Osteoblast (primary cell): ENCODE measurements around the gene IL32. TPM values are rescaled to one million over a fixed set of nuclear protein-coding genes. Genes with fewer than 3 reads are reported as not detected.

Source experiments
- DNase-seq: peaks from one replicate; pipeline ENCODE4 v3.0.0; 2011; ENCODE audit warnings: low spot score, mixed read lengths; ENCODE audit not compliant: insufficient read length; ENCODE audit errors: missing footprints
- H2AFZ ChIP-seq: 2 replicates; pipeline ENCODE4 v1.6.0; 2011; ENCODE audit warnings: mild to moderate bottlenecking, low read length
- H3K27ac ChIP-seq: 2 replicates; pipeline ENCODE4 v1.5.1; 2011; ENCODE audit warnings: mild to moderate bottlenecking, low read depth, low read length, moderate library complexity
- H3K27me3 ChIP-seq: 2 replicates; pipeline ENCODE4 v1.6.0; 2012; ENCODE audit warnings: mild to moderate bottlenecking, control low read depth, inconsistent platforms, low read length, moderate library complexity; ENCODE audit not compliant: insufficient read depth
- H3K36me3 ChIP-seq: 2 replicates; pipeline ENCODE4 v1.5.1; 2011; ENCODE audit warnings: mild to moderate bottlenecking, low read length, control low read depth, moderate library complexity; ENCODE audit not compliant: insufficient read depth
- H3K4me1 ChIP-seq: 2 replicates; pipeline ENCODE4 v1.5.1; 2011; ENCODE audit warnings: mild to moderate bottlenecking, low read length, control low read depth, moderate library complexity; ENCODE audit not compliant: insufficient read depth
- H3K4me2 ChIP-seq: 2 replicates; pipeline ENCODE4 v1.6.0; 2011; ENCODE audit warnings: mild to moderate bottlenecking, low read length; ENCODE audit not compliant: insufficient read depth
- H3K4me3 ChIP-seq: fragments of 200-600 bp; sonication (generic); 3 replicates; pipeline ENCODE4 v1.5.1; 2012; ENCODE audit warnings: mild to moderate bottlenecking, low read length, inconsistent platforms; ENCODE audit not compliant: insufficient read depth
- H3K79me2 ChIP-seq: 2 replicates; pipeline ENCODE4 v1.6.0; 2012; ENCODE audit warnings: mild to moderate bottlenecking, low read length, control low read depth, inconsistent platforms; ENCODE audit not compliant: insufficient read depth
- H3K9me3 ChIP-seq: 2 replicates; pipeline ENCODE4 v1.5.1; 2011; ENCODE audit warnings: low read depth, low read length, control low read depth
- H4K20me1 ChIP-seq: 2 replicates; pipeline ENCODE4 v1.6.0; 2012; ENCODE audit warnings: mild to moderate bottlenecking, low read length, control low read depth; ENCODE audit not compliant: insufficient read depth
- total RNA-seq: library from RNA; depleted of rRNA; stranded (reverse); fragments of >200 nt; gene quantifications from 2 replicates; pipeline ENCODE4 v1.2.3, GENCODE V29; 2012
- TF ChIP-seq, protein P1 (sequence below): IDR thresholded peaks from 2 replicates; pipeline ENCODE4 v1.5.1; 2011; ENCODE audit warnings: mild to moderate bottlenecking, low read depth, low read length, moderate library complexity; ENCODE audit errors: extremely low read depth

The IL32 gene
- total RNA-seq, 1 donor = 0.72 TPM

DNA sequence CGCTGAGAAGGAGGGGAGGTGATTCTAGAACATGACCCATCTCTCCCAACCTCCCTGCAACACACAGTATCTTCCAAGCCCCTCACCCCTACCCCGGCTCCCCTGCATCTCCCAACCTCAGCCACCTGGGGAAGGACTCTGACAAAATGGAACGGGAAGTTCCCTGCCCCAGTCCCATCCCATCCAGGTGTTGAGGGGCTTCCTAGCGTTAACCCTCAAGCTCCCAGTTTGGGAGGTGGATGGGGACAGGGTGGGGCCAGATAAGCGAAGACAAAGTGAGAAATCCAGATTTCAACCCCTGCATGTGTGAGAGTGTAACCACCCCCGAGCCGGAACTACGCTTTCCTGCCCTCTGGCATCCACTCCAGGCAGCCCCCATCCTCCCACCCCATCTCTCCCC, 31.8 kb downstream of the IL32 start:
- H3K4me2 ChIP-seq = no peak overlapping the region
- H3K79me2 ChIP-seq = no peaks in the 10 kb centered on the region
- H3K36me3 ChIP-seq = no peaks in the 10 kb centered on the region
- TF ChIP-seq, protein P1, sequence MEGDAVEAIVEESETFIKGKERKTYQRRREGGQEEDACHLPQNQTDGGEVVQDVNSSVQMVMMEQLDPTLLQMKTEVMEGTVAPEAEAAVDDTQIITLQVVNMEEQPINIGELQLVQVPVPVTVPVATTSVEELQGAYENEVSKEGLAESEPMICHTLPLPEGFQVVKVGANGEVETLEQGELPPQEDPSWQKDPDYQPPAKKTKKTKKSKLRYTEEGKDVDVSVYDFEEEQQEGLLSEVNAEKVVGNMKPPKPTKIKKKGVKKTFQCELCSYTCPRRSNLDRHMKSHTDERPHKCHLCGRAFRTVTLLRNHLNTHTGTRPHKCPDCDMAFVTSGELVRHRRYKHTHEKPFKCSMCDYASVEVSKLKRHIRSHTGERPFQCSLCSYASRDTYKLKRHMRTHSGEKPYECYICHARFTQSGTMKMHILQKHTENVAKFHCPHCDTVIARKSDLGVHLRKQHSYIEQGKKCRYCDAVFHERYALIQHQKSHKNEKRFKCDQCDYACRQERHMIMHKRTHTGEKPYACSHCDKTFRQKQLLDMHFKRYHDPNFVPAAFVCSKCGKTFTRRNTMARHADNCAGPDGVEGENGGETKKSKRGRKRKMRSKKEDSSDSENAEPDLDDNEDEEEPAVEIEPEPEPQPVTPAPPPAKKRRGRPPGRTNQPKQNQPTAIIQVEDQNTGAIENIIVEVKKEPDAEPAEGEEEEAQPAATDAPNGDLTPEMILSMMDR = no peak
- H2AFZ ChIP-seq = no peak overlapping the region
- no peak overlapping the region for H3K27ac ChIP-seq
- DNase-seq = no peak
- H4K20me1 ChIP-seq = no peaks in the 10 kb centered on the region
- H3K27me3 ChIP-seq = peaks cover 13% of the 10 kb centered on the region
- H3K4me1 ChIP-seq = peaks cover 6% of the 10 kb centered on the region
- no peak overlapping the region for H3K4me3 ChIP-seq
- no peaks in the 10 kb centered on the region for H3K9me3 ChIP-seq

DNA sequence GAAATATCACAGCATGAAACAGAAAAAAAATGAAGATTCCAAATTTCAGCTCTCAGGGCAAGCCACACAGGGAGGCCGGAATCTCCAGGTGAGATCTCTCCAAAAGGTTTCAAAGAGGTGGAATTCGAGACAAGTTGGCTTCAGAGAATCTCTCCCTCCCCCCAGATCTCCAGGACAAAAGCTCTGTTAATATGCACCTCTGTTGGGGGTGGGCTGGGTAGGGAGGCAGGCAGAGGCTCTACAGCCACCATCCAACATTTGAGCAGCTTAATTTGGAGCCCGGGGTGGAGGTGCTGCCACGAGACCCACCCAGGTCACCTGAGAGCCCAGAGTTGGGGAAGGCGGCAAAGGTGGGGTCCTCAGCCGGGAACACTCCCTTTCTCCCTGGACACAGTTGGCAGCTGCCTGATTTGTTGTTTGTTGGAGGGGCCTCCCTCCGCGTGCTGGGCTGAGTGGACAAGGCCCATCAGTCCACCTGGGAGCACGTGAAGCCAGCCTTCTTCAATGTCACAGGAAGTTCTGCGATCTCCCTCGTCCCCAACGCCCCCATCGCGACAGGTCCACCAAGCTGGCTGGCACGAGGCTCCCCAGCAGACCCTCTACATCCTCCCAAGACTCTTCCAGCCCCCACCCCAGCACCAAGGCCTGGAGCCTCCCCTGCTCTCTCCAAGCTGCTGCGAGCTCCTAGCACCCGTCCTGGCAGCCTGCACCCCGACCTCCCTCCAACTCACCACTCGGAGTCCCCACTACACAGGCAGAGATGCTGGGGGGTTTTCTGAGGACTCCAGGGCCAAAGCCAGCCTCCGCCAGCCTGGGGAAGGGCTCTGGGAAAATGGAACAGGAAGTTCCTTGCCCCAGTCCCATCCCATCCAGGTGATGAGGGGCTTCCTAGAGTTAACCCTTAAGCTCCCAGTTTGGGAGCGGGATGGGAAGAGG, 33.3 kb downstream of the IL32 start, which contains the start of gene ZSCAN10:
TSS of gene ZSCAN10 (minus strand) at position 836 of the 936 bp plus-strand sequence. CDS start 6,357 bp downstream, outside the sequence.
- Histone ChIP-seq H2AFZ (peak within 1 kb of the TSS; percentile 60), H3K27ac (no peak within 1 kb of the TSS), H3K4me2 (peak within 1 kb of the TSS; percentile 74)

DNA sequence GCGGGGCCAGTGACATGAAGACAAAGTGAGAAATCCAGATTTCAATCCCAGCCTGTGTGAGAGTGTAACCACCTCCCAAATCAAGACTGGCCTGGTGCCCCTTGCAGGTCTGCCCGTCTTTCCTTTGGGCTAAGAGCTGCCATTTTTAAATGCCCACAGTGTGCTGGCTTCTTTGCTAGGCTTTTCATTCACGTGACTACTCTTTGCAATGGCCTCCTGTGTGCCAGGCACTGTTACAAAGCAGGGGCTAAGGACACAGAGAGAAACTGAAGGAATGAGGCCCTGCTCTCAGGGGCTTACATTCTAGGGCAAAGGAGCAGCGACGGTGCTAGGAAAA, 33.9 kb downstream of the IL32 start:
- H3K27me3 ChIP-seq = peaks cover 13% of the 10 kb centered on the region
- H3K79me2 ChIP-seq = no peaks in the 10 kb centered on the region
- DNase-seq = no peak
- no peak overlapping the region for H3K4me3 ChIP-seq
- H3K36me3 ChIP-seq = no peaks in the 10 kb centered on the region
- H2AFZ ChIP-seq = no peak overlapping the region
- H4K20me1 ChIP-seq = no peaks in the 10 kb centered on the region
- TF ChIP-seq, protein P1 = no peak
- peak overlapping the region; percentile 74 for H3K4me2 ChIP-seq
- no peak overlapping the region for H3K27ac ChIP-seq
- H3K9me3 ChIP-seq = no peaks in the 10 kb centered on the region
- H3K4me1 ChIP-seq = peaks cover 6% of the 10 kb centered on the region

More for the DNA sequence above, 33.3 kb downstream of the IL32 start, which contains the start of gene ZSCAN10:
- Histone ChIP-seq H3K27me3 (peaks cover 13% of the 10 kb centered on the region), H3K4me3 (peak within 1 kb of the TSS; percentile 55), H3K36me3 (no peaks in the 10 kb centered on the region), H3K4me1 (peaks cover 6% of the 10 kb centered on the region), H4K20me1 (no peaks in the 10 kb centered on the region), H3K9me3 (no peaks in the 10 kb centered on the region), H3K79me2 (no peaks in the 10 kb centered on the region)
- TF ChIP-seq, protein P1 = no peak
- DNase-seq = no peak
